Loucy (cell line): ENCODE data around the gene NAP1L1.

Source experiments
- CTCF ChIP-seq: fragments of 200-600 bp; sonication (generic); conservative IDR thresholded peaks from 2 replicates; pipeline ENCODE4 v1.5.1; 2014; ENCODE audit warnings: mild to moderate bottlenecking, antibody characterized with exemption, low read length
- EZH2phosphoT487 ChIP-seq: fragments of 200-600 bp; IDR thresholded peaks from 2 replicates; pipeline ENCODE4 v1.6.1; 2018; ENCODE audit warnings: antibody characterized with exemption, mild to moderate bottlenecking, moderate library complexity, borderline replicate concordance

DNA sequence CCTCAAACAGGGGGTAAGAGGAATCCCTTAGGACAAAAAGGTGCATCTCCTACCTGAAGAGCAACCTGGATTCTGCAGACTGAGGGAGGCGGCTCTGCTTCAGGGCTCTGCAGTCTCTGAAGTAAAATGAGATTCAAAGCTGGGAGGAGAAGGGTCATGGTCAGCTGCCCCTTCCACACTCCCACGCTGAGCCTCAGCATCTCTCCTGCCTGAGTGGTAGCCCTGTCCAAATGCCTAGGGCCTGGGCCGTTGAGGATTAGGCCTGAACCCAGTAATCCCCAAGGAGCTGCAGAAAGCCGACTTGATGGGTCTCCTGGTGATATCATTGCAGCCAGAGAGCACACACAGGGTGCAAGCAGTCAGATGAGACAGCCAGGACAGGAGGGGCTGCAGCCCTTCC lies 71.8 kb downstream of the NAP1L1 start:
- TF ChIP-seq CTCF (no peak), EZH2phosphoT487 (no peak)
